Measurements from ENCODE around the gene ABAT. TPM values are rescaled to one million over a fixed set of nuclear protein-coding genes. Genes with fewer than 3 reads are reported as not detected.

The ABAT gene
- total RNA-seq, 1 experiment from 2014 or later, result 4.7 TPM

GRCh38 chr16:8642146-8642545 lies 32.3 kb upstream of the ABAT start:
- Histone ChIP-seq H4K20me1 (ENCODE audit: insufficient read depth) (no peaks in the 10 kb centered on the region), H3K27ac (ENCODE audit: low read depth, low read length) (no peak overlapping the region), H3K9me3 (ENCODE audit: control insufficient read depth in 1 of 2, insufficient read depth in 1 of 2, low read depth in 1 of 2, low read length in 2 of 2) (no peaks in the 10 kb centered on the region), H3K27me3 (ENCODE audit: insufficient read depth, low read length) (no peaks in the 10 kb centered on the region), H3K9ac (ENCODE audit: low read length) (no peak overlapping the region), H3K36me3 (ENCODE audit: control insufficient read depth in 1 of 2, insufficient read depth in 2 of 2, low read length in 2 of 2) (peaks cover 33 to 40% of the 10 kb centered on the region in 2 experiments; a peak in 3 of 4 replicates), H3K9me2 (ENCODE audit: insufficient read depth) (no peaks in the 10 kb centered on the region), H3K4me3 (replicated peaks in 1 of 2; ENCODE audit: low read depth in 1 of 2, low read length in 2 of 2) (no peak overlapping the region), H3K4me2 (ENCODE audit: low read length) (no peak overlapping the region), H3K79me2 (ENCODE audit: insufficient read depth, low read length) (no peaks in the 10 kb centered on the region), H2AFZ (ENCODE audit: low read depth, low read length, poor library complexity, severe bottlenecking) (no peak overlapping the region), H3K4me1 (ENCODE audit: control insufficient read depth in 1 of 2, insufficient read depth in 2 of 2, low read length in 2 of 2) (no peaks in the 10 kb centered on the region)
- intact Hi-C loops (cut with micrococcal nuclease), result no loop called here
- ChIA-PET CTCF (no interaction called here), POLR2A (no interaction called here), RAD21 (ENCODE audit: low non-redundant PET in 1 of 2, low total read pairs in 2 of 2, uncharacterized antibody in 2 of 2, unreplicated experiment in 2 of 2) (no interaction called here)
- TF ChIP-seq SP1 (IDR thresholded peaks at IDR 0.05; ENCODE audit: low read depth), result no peak
- TF ChIP-seq POLR2AphosphoS5 (IDR thresholded peaks at IDR 0.05; ENCODE audit: low read depth, low read length), result no peak
- no peak for TF ChIP-seq CEBPB (IDR thresholded peaks at IDR 0.05; ENCODE audit: low read depth)
- TF ChIP-seq RAD21 (IDR thresholded peaks at IDR 0.05; ENCODE audit: low read depth), result no peak
- no peak for TF ChIP-seq ZFX (IDR thresholded peaks at IDR 0.05)
- no peak for TF ChIP-seq FOSL1 (IDR thresholded peaks at IDR 0.05; ENCODE audit: low read depth)
- TF ChIP-seq ATF3 (IDR thresholded peaks at IDR 0.05), result no peak
- TF ChIP-seq EZH2 (IDR thresholded peaks at IDR 0.05), result no peak
- TF ChIP-seq EZH2phosphoT487 (IDR thresholded peaks at IDR 0.05; ENCODE audit: borderline replicate concordance), result no peak
- no peak for TF ChIP-seq SIN3A (IDR thresholded peaks at IDR 0.05; ENCODE audit: low read depth)
- no peak for TF ChIP-seq ELF1 (IDR thresholded peaks at IDR 0.05; ENCODE audit: borderline replicate concordance, low read depth)
- TF ChIP-seq, protein P1, sequence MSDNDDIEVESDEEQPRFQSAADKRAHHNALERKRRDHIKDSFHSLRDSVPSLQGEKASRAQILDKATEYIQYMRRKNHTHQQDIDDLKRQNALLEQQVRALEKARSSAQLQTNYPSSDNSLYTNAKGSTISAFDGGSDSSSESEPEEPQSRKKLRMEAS (IDR thresholded peaks at IDR 0.05), result no peak
- no peak for TF ChIP-seq ZNF274 (IDR thresholded peaks at IDR 0.05; ENCODE audit: low read depth, low read length)
- TF ChIP-seq, protein P2, sequence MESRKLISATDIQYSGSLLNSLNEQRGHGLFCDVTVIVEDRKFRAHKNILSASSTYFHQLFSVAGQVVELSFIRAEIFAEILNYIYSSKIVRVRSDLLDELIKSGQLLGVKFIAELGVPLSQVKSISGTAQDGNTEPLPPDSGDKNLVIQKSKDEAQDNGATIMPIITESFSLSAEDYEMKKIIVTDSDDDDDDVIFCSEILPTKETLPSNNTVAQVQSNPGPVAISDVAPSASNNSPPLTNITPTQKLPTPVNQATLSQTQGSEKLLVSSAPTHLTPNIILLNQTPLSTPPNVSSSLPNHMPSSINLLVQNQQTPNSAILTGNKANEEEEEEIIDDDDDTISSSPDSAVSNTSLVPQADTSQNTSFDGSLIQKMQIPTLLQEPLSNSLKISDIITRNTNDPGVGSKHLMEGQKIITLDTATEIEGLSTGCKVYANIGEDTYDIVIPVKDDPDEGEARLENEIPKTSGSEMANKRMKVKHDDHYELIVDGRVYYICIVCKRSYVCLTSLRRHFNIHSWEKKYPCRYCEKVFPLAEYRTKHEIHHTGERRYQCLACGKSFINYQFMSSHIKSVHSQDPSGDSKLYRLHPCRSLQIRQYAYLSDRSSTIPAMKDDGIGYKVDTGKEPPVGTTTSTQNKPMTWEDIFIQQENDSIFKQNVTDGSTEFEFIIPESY (IDR thresholded peaks at IDR 0.05; ENCODE audit: extremely low read depth, insufficient replicate concordance, low read length), result no peak
- TF ChIP-seq REST (IDR thresholded peaks at IDR 0.05; ENCODE audit: low read depth), result no peak
- TF ChIP-seq POLR2A (IDR thresholded peaks at IDR 0.05; ENCODE audit: borderline replicate concordance, extremely low read depth, insufficient read depth, insufficient read length), result no peak
- TF ChIP-seq, protein P3, sequence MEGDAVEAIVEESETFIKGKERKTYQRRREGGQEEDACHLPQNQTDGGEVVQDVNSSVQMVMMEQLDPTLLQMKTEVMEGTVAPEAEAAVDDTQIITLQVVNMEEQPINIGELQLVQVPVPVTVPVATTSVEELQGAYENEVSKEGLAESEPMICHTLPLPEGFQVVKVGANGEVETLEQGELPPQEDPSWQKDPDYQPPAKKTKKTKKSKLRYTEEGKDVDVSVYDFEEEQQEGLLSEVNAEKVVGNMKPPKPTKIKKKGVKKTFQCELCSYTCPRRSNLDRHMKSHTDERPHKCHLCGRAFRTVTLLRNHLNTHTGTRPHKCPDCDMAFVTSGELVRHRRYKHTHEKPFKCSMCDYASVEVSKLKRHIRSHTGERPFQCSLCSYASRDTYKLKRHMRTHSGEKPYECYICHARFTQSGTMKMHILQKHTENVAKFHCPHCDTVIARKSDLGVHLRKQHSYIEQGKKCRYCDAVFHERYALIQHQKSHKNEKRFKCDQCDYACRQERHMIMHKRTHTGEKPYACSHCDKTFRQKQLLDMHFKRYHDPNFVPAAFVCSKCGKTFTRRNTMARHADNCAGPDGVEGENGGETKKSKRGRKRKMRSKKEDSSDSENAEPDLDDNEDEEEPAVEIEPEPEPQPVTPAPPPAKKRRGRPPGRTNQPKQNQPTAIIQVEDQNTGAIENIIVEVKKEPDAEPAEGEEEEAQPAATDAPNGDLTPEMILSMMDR (IDR thresholded peaks at IDR 0.05 in 2 of 3, conservative IDR thresholded peaks at IDR 0.05 in 1 of 3; ENCODE audit: borderline replicate concordance in 1 of 3, insufficient read depth in 1 of 3, low read depth in 2 of 3, low read length in 2 of 3), result no peak
- TF ChIP-seq JUND (IDR thresholded peaks at IDR 0.05), result no peak
- no peak for ATAC-seq
- no TSS peak for BruUV-seq (replicated peaks)
- DNase-seq (ENCODE audit: low read depth, low spot score), result no peak
